ENCODE measurements around the gene SSH2.

DNA sequence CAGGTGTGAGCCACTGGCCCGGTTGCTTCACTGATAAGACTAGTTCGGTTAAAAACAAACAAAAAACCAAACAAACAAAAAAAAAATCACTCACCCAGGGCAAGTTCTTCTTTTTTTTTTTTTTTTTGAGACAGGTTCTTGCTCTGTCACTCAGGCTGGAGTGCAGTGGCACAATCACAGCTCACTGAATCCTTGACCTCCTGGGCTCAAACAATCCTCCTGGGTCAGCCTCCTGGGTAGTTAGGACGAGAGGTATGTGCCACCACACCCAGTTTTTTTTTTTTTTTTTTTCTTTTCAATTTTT is 187.9 kb downstream of the SSH2 start:
- TF ChIP-seq, protein P1, sequence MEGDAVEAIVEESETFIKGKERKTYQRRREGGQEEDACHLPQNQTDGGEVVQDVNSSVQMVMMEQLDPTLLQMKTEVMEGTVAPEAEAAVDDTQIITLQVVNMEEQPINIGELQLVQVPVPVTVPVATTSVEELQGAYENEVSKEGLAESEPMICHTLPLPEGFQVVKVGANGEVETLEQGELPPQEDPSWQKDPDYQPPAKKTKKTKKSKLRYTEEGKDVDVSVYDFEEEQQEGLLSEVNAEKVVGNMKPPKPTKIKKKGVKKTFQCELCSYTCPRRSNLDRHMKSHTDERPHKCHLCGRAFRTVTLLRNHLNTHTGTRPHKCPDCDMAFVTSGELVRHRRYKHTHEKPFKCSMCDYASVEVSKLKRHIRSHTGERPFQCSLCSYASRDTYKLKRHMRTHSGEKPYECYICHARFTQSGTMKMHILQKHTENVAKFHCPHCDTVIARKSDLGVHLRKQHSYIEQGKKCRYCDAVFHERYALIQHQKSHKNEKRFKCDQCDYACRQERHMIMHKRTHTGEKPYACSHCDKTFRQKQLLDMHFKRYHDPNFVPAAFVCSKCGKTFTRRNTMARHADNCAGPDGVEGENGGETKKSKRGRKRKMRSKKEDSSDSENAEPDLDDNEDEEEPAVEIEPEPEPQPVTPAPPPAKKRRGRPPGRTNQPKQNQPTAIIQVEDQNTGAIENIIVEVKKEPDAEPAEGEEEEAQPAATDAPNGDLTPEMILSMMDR (conservative IDR thresholded peaks at IDR 0.05; ENCODE audit: low read depth, low read length): no peak
- no peak for TF ChIP-seq EZH2 (IDR thresholded peaks at IDR 0.05; ENCODE audit: low read length, unreplicated experiment)

Measured in PC-3 (cell line).